HCT116 (cell line): ENCODE data around the gene CKMT1B. TPM values are rescaled to one million over a fixed set of nuclear protein-coding genes. Genes with fewer than 3 reads are reported as not detected.

Experiments
- ATAC-seq: fragments of 200-7000 bp; cut with Tn5 transposase; 2 replicates; pipeline ENCODE4 v1.9.1; 2020; ENCODE audit warnings: mild to moderate bottlenecking, moderate library complexity
- BruUV-seq: library from RNA; stranded (reverse); fragments of 400-500 nt; replicated peaks from 2 replicates; lab custom pipeline; 2021; lab: Mats Ljungman, UMichigan
- CTCF ChIA-PET: fragments of 300-600 bp; sonication (Branson Sonifier 250); formaldehyde crosslinking; loops from one replicate; lab custom pipeline; 2021; ENCODE audit warnings: antibody characterized with exemption; lab: Charles Lee
- POLR2A ChIA-PET: fragments of 300-600, 350-600 bp; sonication (Branson Sonifier 250); formaldehyde crosslinking; loops from one replicate; lab custom pipeline; 2021; ENCODE audit warnings: antibody characterized with exemption; lab: Charles Lee
- RAD21 ChIA-PET, 2 experiments: fragments of 300-600 bp; sonication (Branson Sonifier 250); formaldehyde crosslinking; loops; one replicate each; lab custom pipeline; 2023; ENCODE audit warnings: low total read pairs in 2 of 2; ENCODE audit not compliant: uncharacterized antibody in 2 of 2, unreplicated experiment in 2 of 2, low non-redundant PET in 1 of 2; lab: Charles Lee
- DNase-seq: peaks from one replicate; pipeline ENCODE4 v3.0.0-alpha.2; 2010; ENCODE audit warnings: low read depth, low spot score
- H2AFZ ChIP-seq: fragments of 200-600 bp; shearing (Covaris generic), sonication (generic); 2 replicates; pipeline ENCODE4 v1.6.1; 2017; ENCODE audit warnings: low read depth, mixed run types, mixed read lengths, antibody characterized with exemption, low read length; ENCODE audit not compliant: poor library complexity, severe bottlenecking
- H3K27ac ChIP-seq: 2 replicates; pipeline ENCODE4 v1.5.1; 2012; ENCODE audit warnings: low read depth, low read length
- H3K27me3 ChIP-seq: fragments of 200-600 bp; sonication (generic); 2 replicates; pipeline ENCODE4 v1.6.1; 2016; ENCODE audit warnings: mixed run types, low read length, mixed read lengths; ENCODE audit not compliant: insufficient read depth
- H3K36me3 ChIP-seq, 2 experiments: fragments of 200-500 bp in 1 of 2; fragments of 200-600 bp in 1 of 2; sonication (Bioruptor generic) in 1 of 2; sonication (generic) in 1 of 2; 2 replicates each; pipeline versions ENCODE4 v1.5.1 to v1.6.1; 2014 to 2016; ENCODE audit warnings: low read length in 2 of 2, inconsistent platforms in 1 of 2, mixed read lengths in 1 of 2, mixed run types in 1 of 2; ENCODE audit not compliant: insufficient read depth in 2 of 2, control insufficient read depth in 1 of 2
- H3K4me1 ChIP-seq, 2 experiments: fragments of 200-600 bp in 1 of 2; sonication (generic) in 1 of 2; 2 replicates each; pipeline versions ENCODE4 v1.5.1 to v1.6.1; 2012 to 2017; ENCODE audit warnings: low read length in 2 of 2, inconsistent platforms in 1 of 2, mild to moderate bottlenecking in 1 of 2, mixed read lengths in 1 of 2, mixed run types in 1 of 2, moderate library complexity in 1 of 2; ENCODE audit not compliant: insufficient read depth in 2 of 2, control insufficient read depth in 1 of 2
- H3K4me2 ChIP-seq: fragments of 200-600 bp; sonication (generic); 2 replicates; pipeline ENCODE4 v1.6.1; 2017; ENCODE audit warnings: mixed run types, low read length, mixed read lengths
- H3K4me3 ChIP-seq, 2 experiments: fragments of 200-600 bp in 1 of 2; sonication (generic) in 1 of 2; replicated peaks in 1 of 2; 2 replicates each; pipeline ENCODE4 v1.5.1; 2011 to 2016; ENCODE audit warnings: low read length in 2 of 2, control low read depth in 1 of 2, low read depth in 1 of 2, mild to moderate bottlenecking in 1 of 2, mixed read lengths in 1 of 2, mixed run types in 1 of 2
- H3K79me2 ChIP-seq: fragments of 200-600 bp; sonication (generic); 2 replicates; pipeline ENCODE4 v1.6.1; 2017; ENCODE audit warnings: mild to moderate bottlenecking, mixed run types, low read length, moderate library complexity, mixed read lengths; ENCODE audit not compliant: insufficient read depth
- H3K9ac ChIP-seq: fragments of 200-600 bp; sonication (generic); 2 replicates; pipeline ENCODE4 v1.6.1; 2016; ENCODE audit warnings: low read length, mixed read lengths
- H3K9me2 ChIP-seq: fragments of 200-600 bp; sonication (generic), shearing (Covaris generic); 2 replicates; pipeline ENCODE4 v1.6.1; 2017; ENCODE audit warnings: mixed run types, mild to moderate bottlenecking, moderate library complexity; ENCODE audit not compliant: insufficient read depth
- H3K9me3 ChIP-seq, 2 experiments: fragments of 200-500 bp in 1 of 2; fragments of 200-600 bp in 1 of 2; sonication (Bioruptor generic) in 1 of 2; sonication (generic) in 1 of 2; 2 replicates each; pipeline ENCODE4 v1.6.1; 2014 to 2017; ENCODE audit warnings: low read length in 2 of 2, mixed read lengths in 2 of 2, inconsistent platforms in 1 of 2, low read depth in 1 of 2, mild to moderate bottlenecking in 1 of 2, mixed run types in 1 of 2, moderate library complexity in 1 of 2; ENCODE audit not compliant: control insufficient read depth in 1 of 2, insufficient read depth in 1 of 2
- H4K20me1 ChIP-seq: fragments of 200-600 bp; sonication (generic), shearing (Covaris generic); 2 replicates; pipeline ENCODE4 v1.6.1; 2017; ENCODE audit warnings: mixed run types, mild to moderate bottlenecking, moderate library complexity; ENCODE audit not compliant: insufficient read depth
- CBX3 ChIP-seq: IDR thresholded peaks from 2 replicates; pipeline ENCODE4 v1.6.1; 2012; ENCODE audit warnings: low read depth
- CEBPB ChIP-seq: IDR thresholded peaks from 2 replicates; pipeline ENCODE4 v1.6.1; 2012; ENCODE audit warnings: low read depth
- ELF1 ChIP-seq: IDR thresholded peaks from 2 replicates; pipeline ENCODE4 v1.6.1; 2012; ENCODE audit warnings: low read depth, borderline replicate concordance
- EZH2 ChIP-seq: fragments of 200-600 bp; sonication (generic); IDR thresholded peaks from 2 replicates; pipeline ENCODE4 v1.6.1; 2017; ENCODE audit warnings: antibody characterized with exemption, mixed run types
- EZH2phosphoT487 ChIP-seq: fragments of 200-600 bp; IDR thresholded peaks from 2 replicates; pipeline ENCODE4 v1.6.1; 2018; ENCODE audit warnings: antibody characterized with exemption, borderline replicate concordance
- FOSL1 ChIP-seq: IDR thresholded peaks from 2 replicates; pipeline ENCODE4 v1.6.1; 2012; ENCODE audit warnings: low read depth
- JUND ChIP-seq: IDR thresholded peaks from 2 replicates; pipeline ENCODE4 v1.6.1; 2012
- POLR2A ChIP-seq: IDR thresholded peaks from 2 replicates; pipeline ENCODE4 v1.7.0; 2011; ENCODE audit warnings: borderline replicate concordance; ENCODE audit not compliant: insufficient read depth, insufficient read length; ENCODE audit errors: extremely low read depth
- RAD21 ChIP-seq: IDR thresholded peaks from 2 replicates; pipeline ENCODE4 v1.6.1; 2012; ENCODE audit warnings: low read depth, mild to moderate bottlenecking
- SIN3A ChIP-seq: IDR thresholded peaks from 2 replicates; pipeline ENCODE4 v1.6.1; 2012; ENCODE audit warnings: low read depth
- SP1 ChIP-seq: IDR thresholded peaks from 2 replicates; pipeline ENCODE4 v1.6.1; 2012; ENCODE audit warnings: low read depth
- SRF ChIP-seq: IDR thresholded peaks from 2 replicates; pipeline ENCODE4 v1.6.1; 2012; ENCODE audit warnings: low read depth
- YY1 ChIP-seq: IDR thresholded peaks from 2 replicates; pipeline ENCODE4 v1.6.1; 2011; ENCODE audit warnings: low read length, low read depth, moderate library complexity, mild to moderate bottlenecking; ENCODE audit not compliant: insufficient replicate concordance; ENCODE audit errors: extremely low read depth
- ZNF274 ChIP-seq: fragments of 200-500 bp; sonication (Bioruptor generic); IDR thresholded peaks from 2 replicates; pipeline ENCODE4 v1.6.1; 2014; ENCODE audit warnings: mild to moderate bottlenecking, low read depth, low read length, inconsistent platforms
- intact Hi-C: fragments of 100-400 bp; cut with micrococcal nuclease; formaldehyde crosslinking; loops from 2 replicates; pipeline ENCODE4 v1.10.0; 2022
- total RNA-seq: library from RNA; stranded (reverse); gene quantifications from one replicate; pipeline ENCODE4 v1.2.1, GENCODE V29; 2021; ENCODE audit not compliant: unreplicated experiment
- TF ChIP-seq, protein P1 (sequence below): IDR thresholded peaks from 2 replicates; pipeline ENCODE4 v1.6.1; 2012; ENCODE audit warnings: low read depth
- TF ChIP-seq, protein P2 (sequence below): IDR thresholded peaks from 2 replicates; pipeline ENCODE4 v1.6.1; 2012
- TF ChIP-seq, protein P3 (sequence below): IDR thresholded peaks from 2 replicates; pipeline ENCODE4 v1.6.1; 2011; ENCODE audit warnings: mild to moderate bottlenecking, low read length, moderate library complexity; ENCODE audit not compliant: insufficient replicate concordance; ENCODE audit errors: extremely low read depth
- TF ChIP-seq, protein P4 (sequence below), 3 experiments: fragments of 200-600 bp in 1 of 3; sonication (generic) in 1 of 3; IDR thresholded peaks in 2 of 3; conservative IDR thresholded peaks in 1 of 3; 2 replicates each; pipeline ENCODE4 v1.5.1; 2012 to 2017; ENCODE audit warnings: low read depth in 2 of 3, low read length in 2 of 3, antibody characterized with exemption in 1 of 3, borderline replicate concordance in 1 of 3, control low read depth in 1 of 3, mild to moderate bottlenecking in 1 of 3, mixed read lengths in 1 of 3, mixed run types in 1 of 3, moderate library complexity in 1 of 3; ENCODE audit not compliant: insufficient read depth in 1 of 3
- TF ChIP-seq, protein P5 (sequence below): IDR thresholded peaks from 2 replicates; pipeline ENCODE4 v1.6.1; 2012

Gene CKMT1B
- total RNA-seq, 1 experiment from 2014 or later, result 24.4 TPM

DNA sequence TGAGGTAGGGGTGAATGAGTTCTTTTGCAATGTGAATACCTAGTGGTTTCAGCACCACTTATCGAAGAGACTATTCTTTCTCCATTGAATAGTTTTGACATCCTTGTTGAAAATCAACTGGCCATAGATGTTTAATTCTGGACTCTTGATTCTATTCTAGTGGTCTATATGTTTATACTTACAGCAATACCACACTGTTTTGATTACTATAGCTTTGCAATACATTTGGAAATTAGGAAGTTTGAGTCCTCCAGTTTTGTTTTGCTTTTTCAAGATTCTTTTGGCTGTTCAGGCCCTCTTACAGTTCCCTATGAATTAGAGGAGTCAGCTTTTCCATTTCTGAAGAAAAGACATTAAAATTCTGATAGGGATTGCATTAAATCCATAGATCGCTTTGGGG, 46.3 kb upstream of the CKMT1B start:
- Histone ChIP-seq H2AFZ (no peak overlapping the region), H4K20me1 (no peaks in the 10 kb centered on the region), H3K4me3 (no peak overlapping the region), H3K4me2 (no peak overlapping the region), H3K9ac (no peak overlapping the region), H3K79me2 (no peaks in the 10 kb centered on the region), H3K4me1 (no peaks in the 10 kb centered on the region), H3K36me3 (0 out of 4 replicates have a peak, but pooled peaks cover 0 to 6% of the 10 kb centered on the region in 2 experiments), H3K9me2 (no peaks in the 10 kb centered on the region), H3K27me3 (no peaks in the 10 kb centered on the region), H3K27ac (no peak overlapping the region), H3K9me3 (no peaks in the 10 kb centered on the region)
- intact Hi-C loops, result no loop called here
- BruUV-seq, result no TSS peak
- ATAC-seq (no peak), DNase-seq (no peak)
- TF ChIP-seq YY1, result no peak
- no peak for TF ChIP-seq SP1
- TF ChIP-seq SIN3A, result no peak
- TF ChIP-seq, protein P1, sequence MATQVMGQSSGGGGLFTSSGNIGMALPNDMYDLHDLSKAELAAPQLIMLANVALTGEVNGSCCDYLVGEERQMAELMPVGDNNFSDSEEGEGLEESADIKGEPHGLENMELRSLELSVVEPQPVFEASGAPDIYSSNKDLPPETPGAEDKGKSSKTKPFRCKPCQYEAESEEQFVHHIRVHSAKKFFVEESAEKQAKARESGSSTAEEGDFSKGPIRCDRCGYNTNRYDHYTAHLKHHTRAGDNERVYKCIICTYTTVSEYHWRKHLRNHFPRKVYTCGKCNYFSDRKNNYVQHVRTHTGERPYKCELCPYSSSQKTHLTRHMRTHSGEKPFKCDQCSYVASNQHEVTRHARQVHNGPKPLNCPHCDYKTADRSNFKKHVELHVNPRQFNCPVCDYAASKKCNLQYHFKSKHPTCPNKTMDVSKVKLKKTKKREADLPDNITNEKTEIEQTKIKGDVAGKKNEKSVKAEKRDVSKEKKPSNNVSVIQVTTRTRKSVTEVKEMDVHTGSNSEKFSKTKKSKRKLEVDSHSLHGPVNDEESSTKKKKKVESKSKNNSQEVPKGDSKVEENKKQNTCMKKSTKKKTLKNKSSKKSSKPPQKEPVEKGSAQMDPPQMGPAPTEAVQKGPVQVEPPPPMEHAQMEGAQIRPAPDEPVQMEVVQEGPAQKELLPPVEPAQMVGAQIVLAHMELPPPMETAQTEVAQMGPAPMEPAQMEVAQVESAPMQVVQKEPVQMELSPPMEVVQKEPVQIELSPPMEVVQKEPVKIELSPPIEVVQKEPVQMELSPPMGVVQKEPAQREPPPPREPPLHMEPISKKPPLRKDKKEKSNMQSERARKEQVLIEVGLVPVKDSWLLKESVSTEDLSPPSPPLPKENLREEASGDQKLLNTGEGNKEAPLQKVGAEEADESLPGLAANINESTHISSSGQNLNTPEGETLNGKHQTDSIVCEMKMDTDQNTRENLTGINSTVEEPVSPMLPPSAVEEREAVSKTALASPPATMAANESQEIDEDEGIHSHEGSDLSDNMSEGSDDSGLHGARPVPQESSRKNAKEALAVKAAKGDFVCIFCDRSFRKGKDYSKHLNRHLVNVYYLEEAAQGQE, result no peak
- TF ChIP-seq ELF1, result no peak
- TF ChIP-seq SRF, result no peak
- TF ChIP-seq FOSL1, result no peak
- TF ChIP-seq EZH2phosphoT487, result no peak
- TF ChIP-seq, protein P2, sequence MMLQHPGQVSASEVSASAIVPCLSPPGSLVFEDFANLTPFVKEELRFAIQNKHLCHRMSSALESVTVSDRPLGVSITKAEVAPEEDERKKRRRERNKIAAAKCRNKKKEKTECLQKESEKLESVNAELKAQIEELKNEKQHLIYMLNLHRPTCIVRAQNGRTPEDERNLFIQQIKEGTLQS, result no peak
- TF ChIP-seq POLR2A, result no peak
- TF ChIP-seq, protein P3, sequence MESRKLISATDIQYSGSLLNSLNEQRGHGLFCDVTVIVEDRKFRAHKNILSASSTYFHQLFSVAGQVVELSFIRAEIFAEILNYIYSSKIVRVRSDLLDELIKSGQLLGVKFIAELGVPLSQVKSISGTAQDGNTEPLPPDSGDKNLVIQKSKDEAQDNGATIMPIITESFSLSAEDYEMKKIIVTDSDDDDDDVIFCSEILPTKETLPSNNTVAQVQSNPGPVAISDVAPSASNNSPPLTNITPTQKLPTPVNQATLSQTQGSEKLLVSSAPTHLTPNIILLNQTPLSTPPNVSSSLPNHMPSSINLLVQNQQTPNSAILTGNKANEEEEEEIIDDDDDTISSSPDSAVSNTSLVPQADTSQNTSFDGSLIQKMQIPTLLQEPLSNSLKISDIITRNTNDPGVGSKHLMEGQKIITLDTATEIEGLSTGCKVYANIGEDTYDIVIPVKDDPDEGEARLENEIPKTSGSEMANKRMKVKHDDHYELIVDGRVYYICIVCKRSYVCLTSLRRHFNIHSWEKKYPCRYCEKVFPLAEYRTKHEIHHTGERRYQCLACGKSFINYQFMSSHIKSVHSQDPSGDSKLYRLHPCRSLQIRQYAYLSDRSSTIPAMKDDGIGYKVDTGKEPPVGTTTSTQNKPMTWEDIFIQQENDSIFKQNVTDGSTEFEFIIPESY, result no peak
- no peak for TF ChIP-seq ZNF274
- TF ChIP-seq CEBPB, result no peak
- TF ChIP-seq EZH2, result no peak
- no peak for TF ChIP-seq CBX3
- no peak for TF ChIP-seq JUND
- TF ChIP-seq, protein P4, sequence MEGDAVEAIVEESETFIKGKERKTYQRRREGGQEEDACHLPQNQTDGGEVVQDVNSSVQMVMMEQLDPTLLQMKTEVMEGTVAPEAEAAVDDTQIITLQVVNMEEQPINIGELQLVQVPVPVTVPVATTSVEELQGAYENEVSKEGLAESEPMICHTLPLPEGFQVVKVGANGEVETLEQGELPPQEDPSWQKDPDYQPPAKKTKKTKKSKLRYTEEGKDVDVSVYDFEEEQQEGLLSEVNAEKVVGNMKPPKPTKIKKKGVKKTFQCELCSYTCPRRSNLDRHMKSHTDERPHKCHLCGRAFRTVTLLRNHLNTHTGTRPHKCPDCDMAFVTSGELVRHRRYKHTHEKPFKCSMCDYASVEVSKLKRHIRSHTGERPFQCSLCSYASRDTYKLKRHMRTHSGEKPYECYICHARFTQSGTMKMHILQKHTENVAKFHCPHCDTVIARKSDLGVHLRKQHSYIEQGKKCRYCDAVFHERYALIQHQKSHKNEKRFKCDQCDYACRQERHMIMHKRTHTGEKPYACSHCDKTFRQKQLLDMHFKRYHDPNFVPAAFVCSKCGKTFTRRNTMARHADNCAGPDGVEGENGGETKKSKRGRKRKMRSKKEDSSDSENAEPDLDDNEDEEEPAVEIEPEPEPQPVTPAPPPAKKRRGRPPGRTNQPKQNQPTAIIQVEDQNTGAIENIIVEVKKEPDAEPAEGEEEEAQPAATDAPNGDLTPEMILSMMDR (IDR thresholded peaks at IDR 0.05 in 2 of 3, conservative IDR thresholded peaks at IDR 0.05 in 1 of 3; ENCODE audit: borderline replicate concordance in 1 of 3, insufficient read depth in 1 of 3, low read depth in 2 of 3, low read length in 2 of 3), result no peak
- TF ChIP-seq RAD21, result no peak
- TF ChIP-seq, protein P5, sequence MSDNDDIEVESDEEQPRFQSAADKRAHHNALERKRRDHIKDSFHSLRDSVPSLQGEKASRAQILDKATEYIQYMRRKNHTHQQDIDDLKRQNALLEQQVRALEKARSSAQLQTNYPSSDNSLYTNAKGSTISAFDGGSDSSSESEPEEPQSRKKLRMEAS, result no peak
- CTCF ChIA-PET, result no interaction called here
- POLR2A ChIA-PET, result no interaction called here
- RAD21 ChIA-PET, result no interaction called here
